HepG2 (cell line): ENCODE results near the gene RTP5. TPM values are rescaled to one million over a fixed set of nuclear protein-coding genes. Genes with fewer than 3 reads are reported as not detected.

Experiments used
- DZIP1 ChIP-seq: sonication (generic); formaldehyde crosslinking; IDR thresholded peaks from 2 replicates; pipeline ENCODE4 v1.5.0; 2020; ENCODE audit warnings: mild to moderate bottlenecking, missing genetic modification reagents
- HNRNPLL ChIP-seq: fragments of 200-400 bp; formaldehyde crosslinking; IDR thresholded peaks from 2 replicates; pipeline ENCODE4 v1.6.1; 2017; ENCODE audit warnings: mild to moderate bottlenecking, low read depth, low read length; ENCODE audit not compliant: poor library complexity, severe bottlenecking
- IKZF4 ChIP-seq: sonication (generic); formaldehyde crosslinking; IDR thresholded peaks from 2 replicates; pipeline ENCODE4 v1.5.1; 2020; ENCODE audit warnings: borderline replicate concordance, mild to moderate bottlenecking, low read depth, missing genetic modification reagents; ENCODE audit errors: not compliant biosample characterization
- SP4 ChIP-seq: sonication (generic); formaldehyde crosslinking; IDR thresholded peaks from 2 replicates; pipeline ENCODE4 v1.8.1; 2023; ENCODE audit warnings: mild to moderate bottlenecking, missing genetic modification reagents
- ZBTB7A ChIP-seq: sonication (generic); formaldehyde crosslinking; IDR thresholded peaks from 2 replicates; pipeline ENCODE4 v1.8.0; 2022; ENCODE audit warnings: mild to moderate bottlenecking, missing genetic modification reagents
- ZMYM3 ChIP-seq: sonication (generic); formaldehyde crosslinking; IDR thresholded peaks from 2 replicates; pipeline ENCODE4 v1.5.1; 2020; ENCODE audit warnings: mild to moderate bottlenecking, missing genetic modification reagents
- ZNF407 ChIP-seq: sonication (generic); formaldehyde crosslinking; IDR thresholded peaks from one replicate; pipeline ENCODE4 v1.5.1; 2020; ENCODE audit warnings: mild to moderate bottlenecking, missing genetic modification reagents; ENCODE audit errors: not compliant biosample characterization
- polyA plus RNA-seq, 8 experiments: library from polyadenylated mRNA; depleted of rRNA in 3 of 8; stranded (reverse) in 7 of 8; unstranded in 1 of 8; fragments of >200 nt; fragmentation: Illumina TruSeq in 4 of 8; extraction: Trizol in 4 of 8; gene quantifications; 2 replicates each; pipeline versions ENCODE4 v1.2.1 to v1.2.3, GENCODE V29; 2011 to 2016; ENCODE audit warnings: low read depth in 4 of 8, missing spikeins in 1 of 8, mixed read lengths in 1 of 8; ENCODE audit not compliant: insufficient read depth in 1 of 8
- total RNA-seq, 5 experiments: library from RNA; depleted of rRNA; stranded (reverse); fragments of >200 nt; fragmentation: Illumina TruSeq; extraction: Trizol; gene quantifications; 2 replicates each; pipeline ENCODE4 v1.2.3, GENCODE V29; 2016; ENCODE audit warnings: low read depth in 1 of 5
- TF ChIP-seq, protein P1 (sequence below): sonication (generic); formaldehyde crosslinking; IDR thresholded peaks from 2 replicates; pipeline ENCODE4 v1.5.1; 2020; ENCODE audit warnings: mild to moderate bottlenecking, missing genetic modification reagents, moderate library complexity
- TF ChIP-seq, protein P2 (sequence below): sonication (generic); formaldehyde crosslinking; IDR thresholded peaks from 2 replicates; pipeline ENCODE4 v1.4.0; 2020; ENCODE audit warnings: missing genetic modification reagents, mild to moderate bottlenecking, borderline replicate concordance

RTP5 gene
- total and polyA plus RNA-seq, 2 of the 13 experiments (the other 11 are each of a cell fraction or from before 2014, with no cell fraction given) = not detected

GRCh38 chr2:241842620-241843211 is 26.8 kb upstream of the RTP5 start (continued):
- TF ChIP-seq ZMYM3 (CRISPR knock-in tag) = 0 out of 2 replicates have a peak, but pooled peaks have one; percentile 10
- peak; percentile 62 for TF ChIP-seq ZNF407 (CRISPR knock-in tag)
- TF ChIP-seq IKZF4 = peak; percentile 29
- TF ChIP-seq, protein P1, sequence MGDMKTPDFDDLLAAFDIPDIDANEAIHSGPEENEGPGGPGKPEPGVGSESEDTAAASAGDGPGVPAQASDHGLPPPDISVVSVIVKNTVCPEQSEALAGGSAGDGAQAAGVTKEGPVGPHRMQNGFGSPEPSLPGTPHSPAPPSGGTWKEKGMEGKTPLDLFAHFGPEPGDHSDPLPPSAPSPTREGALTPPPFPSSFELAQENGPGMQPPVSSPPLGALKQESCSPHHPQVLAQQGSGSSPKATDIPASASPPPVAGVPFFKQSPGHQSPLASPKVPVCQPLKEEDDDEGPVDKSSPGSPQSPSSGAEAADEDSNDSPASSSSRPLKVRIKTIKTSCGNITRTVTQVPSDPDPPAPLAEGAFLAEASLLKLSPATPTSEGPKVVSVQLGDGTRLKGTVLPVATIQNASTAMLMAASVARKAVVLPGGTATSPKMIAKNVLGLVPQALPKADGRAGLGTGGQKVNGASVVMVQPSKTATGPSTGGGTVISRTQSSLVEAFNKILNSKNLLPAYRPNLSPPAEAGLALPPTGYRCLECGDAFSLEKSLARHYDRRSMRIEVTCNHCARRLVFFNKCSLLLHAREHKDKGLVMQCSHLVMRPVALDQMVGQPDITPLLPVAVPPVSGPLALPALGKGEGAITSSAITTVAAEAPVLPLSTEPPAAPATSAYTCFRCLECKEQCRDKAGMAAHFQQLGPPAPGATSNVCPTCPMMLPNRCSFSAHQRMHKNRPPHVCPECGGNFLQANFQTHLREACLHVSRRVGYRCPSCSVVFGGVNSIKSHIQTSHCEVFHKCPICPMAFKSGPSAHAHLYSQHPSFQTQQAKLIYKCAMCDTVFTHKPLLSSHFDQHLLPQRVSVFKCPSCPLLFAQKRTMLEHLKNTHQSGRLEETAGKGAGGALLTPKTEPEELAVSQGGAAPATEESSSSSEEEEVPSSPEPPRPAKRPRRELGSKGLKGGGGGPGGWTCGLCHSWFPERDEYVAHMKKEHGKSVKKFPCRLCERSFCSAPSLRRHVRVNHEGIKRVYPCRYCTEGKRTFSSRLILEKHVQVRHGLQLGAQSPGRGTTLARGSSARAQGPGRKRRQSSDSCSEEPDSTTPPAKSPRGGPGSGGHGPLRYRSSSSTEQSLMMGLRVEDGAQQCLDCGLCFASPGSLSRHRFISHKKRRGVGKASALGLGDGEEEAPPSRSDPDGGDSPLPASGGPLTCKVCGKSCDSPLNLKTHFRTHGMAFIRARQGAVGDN (CRISPR knock-in tag) = peak; percentile 57
- 0 out of 2 replicates have a peak, but pooled peaks have one; percentile 30 for TF ChIP-seq DZIP1 (CRISPR knock-in tag)
- TF ChIP-seq SP4 (CRISPR knock-in tag) = 0 out of 2 replicates have a peak, but pooled peaks have one; percentile 31
- TF ChIP-seq, protein P2, sequence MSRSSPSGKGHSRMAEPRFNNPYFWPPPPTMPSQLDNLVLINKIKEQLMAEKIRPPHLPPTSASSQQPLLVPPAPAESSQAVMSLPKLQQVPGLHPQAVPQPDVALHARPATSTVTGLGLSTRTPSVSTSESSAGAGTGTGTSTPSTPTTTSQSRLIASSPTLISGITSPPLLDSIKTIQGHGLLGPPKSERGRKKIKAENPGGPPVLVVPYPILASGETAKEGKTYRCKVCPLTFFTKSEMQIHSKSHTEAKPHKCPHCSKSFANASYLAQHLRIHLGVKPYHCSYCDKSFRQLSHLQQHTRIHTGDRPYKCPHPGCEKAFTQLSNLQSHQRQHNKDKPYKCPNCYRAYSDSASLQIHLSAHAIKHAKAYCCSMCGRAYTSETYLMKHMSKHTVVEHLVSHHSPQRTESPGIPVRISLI (CRISPR knock-in tag) = no peak
- TF ChIP-seq HNRNPLL = peak; percentile 32
- peak; percentile 25; the same call in 1 of the 2 replicates for TF ChIP-seq ZBTB7A
